Measurements from ENCODE around the gene HOMEZ. TPM values are rescaled to one million over a fixed set of nuclear protein-coding genes. Genes with fewer than 3 reads are reported as not detected.

HOMEZ gene
- total and polyA plus RNA-seq, 10 of the 15 experiments (the other 5 are each of a cell fraction or from before 2014, with no cell fraction given), result 2.6 to 19.3 (median 13.0) TPM

DNA sequence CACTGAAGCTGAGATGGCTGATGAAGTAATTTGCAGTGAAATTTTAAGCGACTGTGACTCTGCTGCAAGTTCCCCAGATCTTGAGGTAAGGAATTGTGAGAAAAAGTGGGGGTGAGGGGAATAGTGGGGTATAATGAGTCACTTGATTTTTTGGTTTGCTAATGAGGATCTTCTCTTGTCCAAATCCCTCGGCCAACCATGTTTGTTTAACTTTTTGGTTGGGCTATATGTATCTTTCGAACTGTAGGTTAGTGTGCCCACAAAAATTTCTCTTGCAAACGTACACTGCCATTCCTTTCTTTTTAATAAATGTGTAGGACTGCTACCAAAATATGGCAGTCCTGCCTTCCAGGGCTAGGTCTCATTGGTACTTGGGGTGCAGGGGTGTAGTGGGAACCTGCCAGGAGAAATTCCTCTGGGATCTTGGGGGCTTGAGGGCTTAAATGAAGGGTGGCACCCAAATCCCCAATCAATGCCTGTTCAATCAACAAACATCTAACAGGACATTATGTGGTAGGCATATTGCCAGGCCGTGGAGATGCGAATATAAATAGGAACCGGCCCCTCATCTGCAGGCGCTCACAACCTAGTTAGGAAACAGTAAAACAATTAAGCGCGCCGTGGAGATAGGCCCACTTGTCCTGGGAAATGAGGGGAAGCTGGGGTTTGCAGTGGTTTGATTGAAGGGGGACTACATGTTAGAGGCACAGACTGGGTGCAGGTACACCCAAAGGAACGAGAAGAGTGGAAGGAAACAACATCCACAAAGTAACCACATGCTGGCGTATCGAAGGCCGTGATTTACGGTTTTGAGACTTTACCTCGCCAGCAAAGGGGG, 34.0 kb upstream of the HOMEZ start (continued):
- TF ChIP-seq, protein P1, sequence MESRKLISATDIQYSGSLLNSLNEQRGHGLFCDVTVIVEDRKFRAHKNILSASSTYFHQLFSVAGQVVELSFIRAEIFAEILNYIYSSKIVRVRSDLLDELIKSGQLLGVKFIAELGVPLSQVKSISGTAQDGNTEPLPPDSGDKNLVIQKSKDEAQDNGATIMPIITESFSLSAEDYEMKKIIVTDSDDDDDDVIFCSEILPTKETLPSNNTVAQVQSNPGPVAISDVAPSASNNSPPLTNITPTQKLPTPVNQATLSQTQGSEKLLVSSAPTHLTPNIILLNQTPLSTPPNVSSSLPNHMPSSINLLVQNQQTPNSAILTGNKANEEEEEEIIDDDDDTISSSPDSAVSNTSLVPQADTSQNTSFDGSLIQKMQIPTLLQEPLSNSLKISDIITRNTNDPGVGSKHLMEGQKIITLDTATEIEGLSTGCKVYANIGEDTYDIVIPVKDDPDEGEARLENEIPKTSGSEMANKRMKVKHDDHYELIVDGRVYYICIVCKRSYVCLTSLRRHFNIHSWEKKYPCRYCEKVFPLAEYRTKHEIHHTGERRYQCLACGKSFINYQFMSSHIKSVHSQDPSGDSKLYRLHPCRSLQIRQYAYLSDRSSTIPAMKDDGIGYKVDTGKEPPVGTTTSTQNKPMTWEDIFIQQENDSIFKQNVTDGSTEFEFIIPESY (IDR thresholded peaks at IDR 0.05), result peak; percentile 93; the same call in 1 of the 2 replicates
- TF ChIP-seq, protein P2, sequence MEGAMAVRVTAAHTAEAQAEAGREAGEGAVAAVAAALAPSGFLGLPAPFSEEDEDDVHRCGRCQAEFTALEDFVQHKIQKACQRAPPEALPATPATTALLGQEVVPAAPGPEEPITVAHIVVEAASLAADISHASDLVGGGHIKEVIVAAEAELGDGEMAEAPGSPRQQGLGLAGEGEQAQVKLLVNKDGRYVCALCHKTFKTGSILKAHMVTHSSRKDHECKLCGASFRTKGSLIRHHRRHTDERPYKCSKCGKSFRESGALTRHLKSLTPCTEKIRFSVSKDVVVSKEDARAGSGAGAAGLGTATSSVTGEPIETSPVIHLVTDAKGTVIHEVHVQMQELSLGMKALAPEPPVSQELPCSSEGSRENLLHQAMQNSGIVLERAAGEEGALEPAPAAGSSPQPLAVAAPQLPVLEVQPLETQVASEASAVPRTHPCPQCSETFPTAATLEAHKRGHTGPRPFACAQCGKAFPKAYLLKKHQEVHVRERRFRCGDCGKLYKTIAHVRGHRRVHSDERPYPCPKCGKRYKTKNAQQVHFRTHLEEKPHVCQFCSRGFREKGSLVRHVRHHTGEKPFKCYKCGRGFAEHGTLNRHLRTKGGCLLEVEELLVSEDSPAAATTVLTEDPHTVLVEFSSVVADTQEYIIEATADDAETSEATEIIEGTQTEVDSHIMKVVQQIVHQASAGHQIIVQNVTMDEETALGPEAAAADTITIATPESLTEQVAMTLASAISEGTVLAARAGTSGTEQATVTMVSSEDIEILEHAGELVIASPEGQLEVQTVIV (IDR thresholded peaks at IDR 0.05; ENCODE audit: borderline replicate concordance, partially characterized antibody), result peak; percentile 8
- TF ChIP-seq KAT2A (conservative IDR thresholded peaks at IDR 0.05; ENCODE audit: control insufficient read depth, low read depth, low read length), result no peak

DNA sequence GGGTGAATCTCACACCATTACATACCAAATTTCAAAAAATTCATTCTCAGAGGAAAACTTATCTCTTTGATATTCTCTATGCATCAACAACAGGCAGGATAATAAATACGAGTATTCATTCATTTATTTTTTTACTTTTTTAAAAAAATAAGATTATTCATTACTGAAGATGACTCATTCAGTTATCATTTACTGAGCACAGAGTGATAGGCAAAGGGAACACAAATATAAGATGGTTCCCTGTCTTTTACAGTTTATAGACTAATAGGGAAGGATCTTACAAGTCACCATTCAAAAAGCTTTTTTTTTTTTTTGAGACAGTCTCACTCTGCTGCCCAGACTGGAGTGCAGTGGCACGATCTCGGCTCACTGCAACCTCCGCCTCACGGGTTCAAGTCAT, 30.4 kb upstream of the HOMEZ start:
- no peak for ATAC-seq
- ChIA-PET RAD21 (ENCODE audit: unreplicated experiment) (no interaction called here), CTCF (interaction anchor here (1.7 kb wide), 1 partner anchor 10 kb away, joined by 9 read pairs; the partner anchor contains the start of gene BCL2L2), POLR2A (interaction anchor here (0.6 to 0.7 kb wide), 2 partner anchors 13 to 24 kb away, joined by 3 to 5 read pairs; no protein-coding TSS in a partner anchor), SMC1A (ENCODE audit: uncharacterized antibody, unreplicated experiment) (interaction anchor here (1.7 kb wide), 1 partner anchor 9 kb away, joined by 3 read pairs; no protein-coding TSS in a partner anchor)
- 80% methylated on average over 5 of the region's 5 CpGs for WGBS (ENCODE audit: insufficient coverage, insufficient replicate concordance, low lambda C conversion rate, missing lambda C conversion rate)
- in situ Hi-C loops (cut with MboI), result loop anchor here (25.0 kb wide), 1 partner anchor 796 kb away; the partner anchor contains the start of genes DCAF11 and NRL
- no peak overlapping the region for H3K9ac ChIP-seq (ENCODE audit: control insufficient read depth, insufficient read depth, low read length)
- H3K36me3 ChIP-seq (ENCODE audit: control insufficient read depth in 2 of 2, insufficient read depth in 2 of 2, low read length in 1 of 2), result peaks cover 0 to 5% of the 10 kb centered on the region in 2 experiments; a peak in 1 of 4 replicates
- no peaks in the 10 kb centered on the region for H3K79me2 ChIP-seq (ENCODE audit: control insufficient read depth, insufficient read depth, low read length)
- no peak overlapping the region for H3K4me2 ChIP-seq (ENCODE audit: control insufficient read depth, insufficient read depth)
- intact Hi-C loops (cut with micrococcal nuclease; ENCODE audit: unreplicated experiment), result no loop called here
- H3K9me3 ChIP-seq (replicated peaks; ENCODE audit: control insufficient read depth, insufficient read depth, low read length), result no peaks in the 10 kb centered on the region
- no peak for FAIRE-seq
- H3K27me3 ChIP-seq (replicated peaks in 1 of 2; ENCODE audit: control insufficient read depth in 2 of 2, insufficient read depth in 2 of 2, low read length in 1 of 2), result no peaks in the 10 kb centered on the region
- no peak overlapping the region for H2AFZ ChIP-seq (ENCODE audit: control insufficient read depth, low read depth, low read length)
- no peaks in the 10 kb centered on the region for H4K20me1 ChIP-seq (ENCODE audit: control insufficient read depth, insufficient read depth)
- peaks cover 6% of the 10 kb centered on the region for H3K4me1 ChIP-seq (ENCODE audit: control insufficient read depth, insufficient read depth, low read length)
- no peak for DNase-seq (ENCODE audit: low read depth, low spot score)
- H3K4me3 ChIP-seq, result no peak overlapping the region
- BruUV-seq (replicated peaks), result no TSS peak
- H3K27ac ChIP-seq (ENCODE audit: control insufficient read depth, insufficient read depth), result no peak overlapping the region
- TF ChIP-seq, protein P3, sequence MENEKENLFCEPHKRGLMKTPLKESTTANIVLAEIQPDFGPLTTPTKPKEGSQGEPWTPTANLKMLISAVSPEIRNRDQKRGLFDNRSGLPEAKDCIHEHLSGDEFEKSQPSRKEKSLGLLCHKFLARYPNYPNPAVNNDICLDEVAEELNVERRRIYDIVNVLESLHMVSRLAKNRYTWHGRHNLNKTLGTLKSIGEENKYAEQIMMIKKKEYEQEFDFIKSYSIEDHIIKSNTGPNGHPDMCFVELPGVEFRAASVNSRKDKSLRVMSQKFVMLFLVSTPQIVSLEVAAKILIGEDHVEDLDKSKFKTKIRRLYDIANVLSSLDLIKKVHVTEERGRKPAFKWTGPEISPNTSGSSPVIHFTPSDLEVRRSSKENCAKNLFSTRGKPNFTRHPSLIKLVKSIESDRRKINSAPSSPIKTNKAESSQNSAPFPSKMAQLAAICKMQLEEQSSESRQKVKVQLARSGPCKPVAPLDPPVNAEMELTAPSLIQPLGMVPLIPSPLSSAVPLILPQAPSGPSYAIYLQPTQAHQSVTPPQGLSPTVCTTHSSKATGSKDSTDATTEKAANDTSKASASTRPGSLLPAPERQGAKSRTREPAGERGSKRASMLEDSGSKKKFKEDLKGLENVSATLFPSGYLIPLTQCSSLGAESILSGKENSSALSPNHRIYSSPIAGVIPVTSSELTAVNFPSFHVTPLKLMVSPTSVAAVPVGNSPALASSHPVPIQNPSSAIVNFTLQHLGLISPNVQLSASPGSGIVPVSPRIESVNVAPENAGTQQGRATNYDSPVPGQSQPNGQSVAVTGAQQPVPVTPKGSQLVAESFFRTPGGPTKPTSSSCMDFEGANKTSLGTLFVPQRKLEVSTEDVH (IDR thresholded peaks at IDR 0.05; ENCODE audit: low read depth, partially characterized antibody), result no peak
- TF ChIP-seq MEF2B (IDR thresholded peaks at IDR 0.05; ENCODE audit: partially characterized antibody, poor library complexity, severe bottlenecking) (no peak), TBL1XR1 (IDR thresholded peaks at IDR 0.05; ENCODE audit: low read depth, low read length) (no peak), RELA (IDR thresholded peaks at IDR 0.05; ENCODE audit: borderline replicate concordance, partially characterized antibody) (no peak), ZNF274 (IDR thresholded peaks at IDR 0.05; ENCODE audit: insufficient read depth, insufficient read length) (no peak)
- TF ChIP-seq, protein P4, sequence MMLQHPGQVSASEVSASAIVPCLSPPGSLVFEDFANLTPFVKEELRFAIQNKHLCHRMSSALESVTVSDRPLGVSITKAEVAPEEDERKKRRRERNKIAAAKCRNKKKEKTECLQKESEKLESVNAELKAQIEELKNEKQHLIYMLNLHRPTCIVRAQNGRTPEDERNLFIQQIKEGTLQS (IDR thresholded peaks at IDR 0.05; ENCODE audit: borderline replicate concordance, extremely low read depth, low read depth, low read length), result no peak

All from GM12878 (cell line).